Measurements from ENCODE around the gene OSBPL9. TPM values are rescaled to one million over a fixed set of nuclear protein-coding genes. Genes with fewer than 3 reads are reported as not detected.

The OSBPL9 gene, protein sequence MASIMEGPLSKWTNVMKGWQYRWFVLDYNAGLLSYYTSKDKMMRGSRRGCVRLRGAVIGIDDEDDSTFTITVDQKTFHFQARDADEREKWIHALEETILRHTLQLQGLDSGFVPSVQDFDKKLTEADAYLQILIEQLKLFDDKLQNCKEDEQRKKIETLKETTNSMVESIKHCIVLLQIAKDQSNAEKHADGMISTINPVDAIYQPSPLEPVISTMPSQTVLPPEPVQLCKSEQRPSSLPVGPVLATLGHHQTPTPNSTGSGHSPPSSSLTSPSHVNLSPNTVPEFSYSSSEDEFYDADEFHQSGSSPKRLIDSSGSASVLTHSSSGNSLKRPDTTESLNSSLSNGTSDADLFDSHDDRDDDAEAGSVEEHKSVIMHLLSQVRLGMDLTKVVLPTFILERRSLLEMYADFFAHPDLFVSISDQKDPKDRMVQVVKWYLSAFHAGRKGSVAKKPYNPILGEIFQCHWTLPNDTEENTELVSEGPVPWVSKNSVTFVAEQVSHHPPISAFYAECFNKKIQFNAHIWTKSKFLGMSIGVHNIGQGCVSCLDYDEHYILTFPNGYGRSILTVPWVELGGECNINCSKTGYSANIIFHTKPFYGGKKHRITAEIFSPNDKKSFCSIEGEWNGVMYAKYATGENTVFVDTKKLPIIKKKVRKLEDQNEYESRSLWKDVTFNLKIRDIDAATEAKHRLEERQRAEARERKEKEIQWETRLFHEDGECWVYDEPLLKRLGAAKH
- 36.6 and 40.8 TPM in 2 replicates for total RNA-seq

DNA sequence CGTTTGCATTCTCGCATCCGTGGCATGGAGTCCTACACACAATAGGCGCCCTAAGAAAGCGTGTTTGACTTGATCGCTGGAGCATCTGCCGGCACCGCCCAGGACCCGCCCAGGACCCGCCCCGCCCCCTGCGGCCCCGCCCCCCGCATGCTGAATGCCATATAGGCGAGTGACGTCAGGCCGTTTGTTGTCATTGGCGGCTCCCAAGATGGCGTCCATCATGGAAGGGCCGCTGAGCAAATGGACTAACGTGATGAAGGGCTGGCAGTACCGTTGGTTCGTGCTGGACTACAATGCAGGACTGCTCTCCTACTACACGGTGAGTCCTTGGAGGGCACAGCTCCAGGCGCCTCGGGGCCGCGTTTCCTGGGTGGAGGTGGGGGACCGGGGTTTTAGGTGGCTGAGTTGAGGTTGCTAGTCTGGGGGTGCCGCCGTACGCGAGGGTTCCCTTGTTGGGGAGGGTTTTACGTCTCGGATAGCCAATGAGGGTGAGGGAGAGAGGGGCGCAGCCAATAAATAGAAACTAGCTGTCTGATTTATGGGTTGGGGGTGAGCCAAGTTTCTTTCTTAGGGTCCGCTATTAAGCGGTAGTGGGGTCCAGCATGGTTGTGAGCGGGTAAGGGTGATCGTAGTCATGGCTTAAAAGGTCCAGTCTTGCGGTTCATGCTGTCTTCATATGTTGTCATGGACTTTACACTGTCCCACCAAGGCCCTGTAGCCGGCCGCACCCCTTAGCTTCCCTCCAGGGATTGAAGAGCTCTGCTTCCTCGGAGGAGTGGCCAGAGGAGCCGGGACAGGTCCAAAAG is at the start of gene OSBPL9:
Gene OSBPL9 (plus strand): TSS at position 190 of the 806 bp plus-strand sequence. CDS start 19 bp downstream, at position 209.

Other genes starting within 250 kb of the OSBPL9 start
- gene EPS15, start 97.8 kb upstream of the OSBPL9 start, total RNA-seq = 50.9 and 59.4 TPM in 2 replicates

Measured in cardiac ventricle fibroblast (primary cell).